ENCODE measurements around the gene LEFTY1. TPM values are rescaled to one million over a fixed set of nuclear protein-coding genes. Genes with fewer than 3 reads are reported as not detected.

Gene LEFTY1
- total RNA-seq, 2 experiments from 2014 or later = not detected

DNA sequence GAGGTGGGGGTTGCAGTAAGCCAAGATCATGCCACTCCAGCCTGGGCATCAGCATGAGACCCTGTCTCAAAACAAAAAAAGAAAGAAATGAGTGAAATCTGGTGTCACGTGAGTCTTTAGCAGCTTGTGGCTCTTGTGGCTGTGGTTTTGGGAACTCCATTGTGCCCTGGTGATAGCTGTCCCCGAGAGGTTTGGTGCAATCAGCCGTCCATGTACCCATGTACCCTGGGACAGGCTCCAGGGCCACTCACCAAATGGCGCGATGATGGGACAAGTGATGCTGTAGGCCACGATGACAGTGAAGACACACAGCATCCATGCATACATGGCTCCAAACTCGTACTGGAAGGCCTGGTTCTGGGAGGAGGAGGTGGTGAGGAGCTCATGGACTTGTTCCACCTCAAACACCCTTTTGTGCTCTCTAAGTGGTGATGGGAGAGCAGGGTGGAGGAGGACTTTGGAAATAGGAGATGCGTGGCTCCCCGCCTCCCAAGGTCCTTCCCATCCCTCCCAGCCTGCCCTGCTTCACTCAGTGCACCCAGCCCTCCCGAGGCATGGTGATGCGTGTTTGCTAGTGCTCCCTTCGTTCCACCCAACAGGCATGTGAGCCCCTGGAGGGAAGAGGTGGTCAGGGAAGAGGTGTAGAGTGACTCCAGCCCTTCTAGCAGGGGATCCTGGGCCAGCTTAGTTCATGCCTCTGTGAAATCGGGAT, 36.4 kb downstream of the LEFTY1 start:
- ChIA-PET POLR2A (interaction anchor here (0.6 to 1.3 kb wide), 3 partner anchors 54 to 75 kb away, joined by 3 read pairs; partner anchors contain the start of genes PYCR2 and SRP9), CTCF (interaction anchor here (1.3 to 1.8 kb wide), 2 partner anchors 29 to 58 kb away, joined by 5 to 6 read pairs; partner anchors contain the start of gene TMEM63A)
- Mint-ChIP-seq H3K4me3 (no peak overlapping the region), H3K27ac (peak overlapping the region; percentile 69), H3K4me1 (ENCODE audit: low read depth) (peaks cover 61% of the 10 kb centered on the region), H3K36me3 (ENCODE audit: low read depth) (peaks cover 80% of the 10 kb centered on the region), H3K27me3 (ENCODE audit: low read depth) (no peaks in the 10 kb centered on the region), H3K9me3 (ENCODE audit: insufficient read depth) (no peaks in the 10 kb centered on the region)
- DNase-seq (no peak), ATAC-seq (no peak)

DNA sequence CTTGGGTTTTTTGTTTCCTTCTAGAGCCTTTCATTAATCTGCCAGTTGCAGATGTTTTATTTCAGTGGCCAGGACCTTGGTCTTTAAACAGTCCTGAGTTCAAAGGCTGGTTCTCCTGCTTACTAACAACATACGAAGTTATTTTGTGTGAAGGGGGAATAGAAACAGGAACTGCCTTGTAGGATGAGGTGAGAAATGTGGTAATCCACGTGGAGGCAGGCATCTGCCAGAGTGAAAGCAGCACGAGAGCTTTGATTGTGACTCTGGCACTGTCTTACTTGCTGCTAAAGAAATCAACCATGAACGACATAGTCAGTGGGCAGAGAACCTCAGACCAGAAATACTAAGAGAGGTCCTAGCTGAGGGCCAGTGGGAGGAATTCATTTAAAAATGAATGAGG, 37.1 kb downstream of the LEFTY1 start:
- CTCF ChIA-PET = interaction anchor here (1.8 kb wide), 1 partner anchor 59 kb away, joined by 5 read pairs; no protein-coding TSS in a partner anchor
- ATAC-seq (peak; percentile 42), DNase-seq (peak; percentile 41)
- Mint-ChIP-seq H3K36me3 (ENCODE audit: low read depth) (peaks cover 78% of the 10 kb centered on the region), H3K27ac (peak overlapping the region; percentile 69), H3K4me3 (no peak overlapping the region), H3K27me3 (ENCODE audit: low read depth) (no peaks in the 10 kb centered on the region), H3K9me3 (ENCODE audit: insufficient read depth) (no peaks in the 10 kb centered on the region), H3K4me1 (ENCODE audit: low read depth) (peaks cover 60% of the 10 kb centered on the region)
- POLR2A ChIA-PET = interaction anchor here (0.9 to 1.3 kb wide), 2 partner anchors 72 to 74 kb away, joined by 3 read pairs; partner anchors contain the start of genes PYCR2 and SRP9

DNA sequence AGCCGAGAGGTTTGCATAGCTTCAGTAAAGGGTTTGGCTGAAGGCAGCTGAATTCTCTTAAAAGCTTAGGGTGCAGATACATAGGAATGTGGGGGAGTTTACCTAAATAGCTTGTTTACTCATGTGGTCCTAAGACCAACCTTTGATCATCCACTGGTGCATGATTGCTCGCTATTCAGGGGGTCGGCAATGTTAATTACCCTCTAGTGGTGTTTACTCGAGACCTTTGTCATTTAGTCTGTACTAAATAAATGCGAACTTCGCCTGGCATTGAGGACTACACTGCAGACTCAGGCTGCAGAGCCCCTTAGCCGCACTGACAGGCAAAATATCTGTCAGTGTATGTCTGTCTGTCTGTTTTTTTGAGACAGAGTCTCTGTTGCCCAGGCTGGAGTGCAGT, 38.6 kb downstream of the LEFTY1 start:
- no peak for ATAC-seq
- DNase-seq = no peak
- CTCF ChIA-PET = no interaction called here
- Mint-ChIP-seq H3K27me3 (ENCODE audit: low read depth) (no peaks in the 10 kb centered on the region), H3K4me3 (no peak overlapping the region), H3K4me1 (ENCODE audit: low read depth) (peaks cover 48% of the 10 kb centered on the region), H3K36me3 (ENCODE audit: low read depth) (peaks cover 77% of the 10 kb centered on the region), H3K27ac (peak overlapping the region; percentile 55), H3K9me3 (ENCODE audit: insufficient read depth) (no peaks in the 10 kb centered on the region)
- POLR2A ChIA-PET = interaction anchor here (1.0 kb wide), 1 partner anchor 11 kb away, joined by 3 read pairs; no protein-coding TSS in a partner anchor

DNA sequence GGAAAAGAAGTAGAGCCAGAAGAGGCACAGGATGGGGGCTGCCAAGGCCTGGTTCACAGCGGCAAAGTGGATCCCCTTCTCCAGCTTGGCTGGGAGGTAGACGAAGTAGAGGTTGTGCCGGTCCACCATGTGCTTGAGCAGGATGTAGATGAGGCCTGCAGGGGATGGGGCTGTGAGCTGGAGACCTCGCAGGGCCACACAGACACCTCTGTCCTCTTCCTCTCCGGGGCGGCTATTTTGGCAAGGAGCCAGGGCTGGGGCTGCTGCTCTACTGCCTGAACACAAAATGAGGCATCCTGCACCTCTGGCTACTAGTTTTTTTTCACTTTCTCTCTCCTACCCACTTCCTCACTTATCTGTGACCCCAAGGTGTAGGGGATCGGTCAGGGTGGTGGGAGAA, 39.0 kb downstream of the LEFTY1 start:
- H3K27ac Mint-ChIP-seq = peak overlapping the region; percentile 55
- H3K27me3 Mint-ChIP-seq (ENCODE audit: low read depth) = no peaks in the 10 kb centered on the region
- H3K36me3 Mint-ChIP-seq (ENCODE audit: low read depth) = peaks cover 75% of the 10 kb centered on the region
- peaks cover 48% of the 10 kb centered on the region for H3K4me1 Mint-ChIP-seq (ENCODE audit: low read depth)
- POLR2A ChIA-PET = interaction anchor here (0.6 to 1.0 kb wide), 3 partner anchors 11 to 1969 kb away, joined by 3 to 4 read pairs (median 3); no protein-coding TSS in a partner anchor
- CTCF ChIA-PET = interaction anchor here (0.8 kb wide), 1 partner anchor 263 kb away, joined by 3 read pairs; no protein-coding TSS in a partner anchor
- peak; percentile 38 for ATAC-seq
- no peaks in the 10 kb centered on the region for H3K9me3 Mint-ChIP-seq (ENCODE audit: insufficient read depth)
- DNase-seq = peak; percentile 66
- peak overlapping the region; percentile 2 for H3K4me3 Mint-ChIP-seq

DNA sequence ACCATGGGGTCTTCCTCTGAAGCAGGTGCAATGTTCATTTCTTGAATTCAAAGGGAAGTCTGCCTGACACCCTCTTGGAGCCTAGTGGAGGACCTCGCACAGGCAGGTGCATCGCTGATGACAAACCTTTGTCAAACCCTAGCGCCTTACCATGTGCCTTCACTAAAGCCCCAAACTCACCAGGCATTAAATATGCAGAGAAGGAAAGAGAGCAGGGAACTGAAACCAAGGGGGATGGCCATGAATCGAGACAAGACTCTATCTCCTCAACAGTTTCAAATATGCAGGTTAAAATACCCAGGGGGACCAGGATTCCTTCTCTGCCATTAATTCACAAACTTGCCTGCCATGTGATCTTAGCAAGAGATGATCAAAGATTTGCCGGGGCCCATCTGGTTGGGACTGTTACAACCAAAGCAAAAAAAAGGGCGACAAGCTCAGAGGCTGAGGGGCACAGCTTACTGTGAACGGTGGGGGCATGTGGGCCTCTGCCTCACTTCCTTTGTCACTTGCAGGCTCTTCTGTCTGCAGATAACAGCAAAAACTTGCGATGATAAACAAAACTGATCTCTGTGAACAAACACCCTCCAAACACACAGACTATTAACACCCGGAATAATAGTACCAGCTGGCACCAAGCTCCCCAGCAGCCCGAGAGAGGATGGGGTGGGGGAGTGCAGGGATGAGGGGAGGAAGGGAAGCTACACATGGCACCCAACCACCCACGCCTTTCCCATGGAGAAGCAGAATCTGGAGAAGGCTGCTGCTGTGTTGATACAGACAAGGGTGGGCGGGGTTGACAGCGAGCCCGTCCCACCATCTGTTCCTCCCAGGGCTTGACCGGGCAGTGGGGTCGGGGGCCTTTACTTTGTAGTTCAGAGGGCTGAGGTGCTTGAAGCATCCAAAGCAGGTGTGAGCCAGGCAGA, 40.7 kb downstream of the LEFTY1 start:
- no peaks in the 10 kb centered on the region for H3K9me3 Mint-ChIP-seq (ENCODE audit: insufficient read depth)
- H3K4me3 Mint-ChIP-seq = no peak overlapping the region
- ChIA-PET CTCF (interaction anchor here (0.5 to 1.7 kb wide), 4 partner anchors 13 to 374 kb away, joined by 3 to 7 read pairs (median 4); partner anchors contain the start of gene SRP9), POLR2A (interaction anchor here (0.9 to 1.4 kb wide), 4 partner anchors 11 to 38 kb away, joined by 3 to 4 read pairs (median 3); partner anchors contain the start of genes EPHX1 and TMEM63A)
- peak overlapping the region; percentile 80 for H3K27ac Mint-ChIP-seq
- peaks cover 48% of the 10 kb centered on the region for H3K4me1 Mint-ChIP-seq (ENCODE audit: low read depth)
- peak; percentile 27 for ATAC-seq
- DNase-seq = peak; percentile 40
- H3K36me3 Mint-ChIP-seq (ENCODE audit: low read depth) = peaks cover 61% of the 10 kb centered on the region
- no peaks in the 10 kb centered on the region for H3K27me3 Mint-ChIP-seq (ENCODE audit: low read depth)

DNA sequence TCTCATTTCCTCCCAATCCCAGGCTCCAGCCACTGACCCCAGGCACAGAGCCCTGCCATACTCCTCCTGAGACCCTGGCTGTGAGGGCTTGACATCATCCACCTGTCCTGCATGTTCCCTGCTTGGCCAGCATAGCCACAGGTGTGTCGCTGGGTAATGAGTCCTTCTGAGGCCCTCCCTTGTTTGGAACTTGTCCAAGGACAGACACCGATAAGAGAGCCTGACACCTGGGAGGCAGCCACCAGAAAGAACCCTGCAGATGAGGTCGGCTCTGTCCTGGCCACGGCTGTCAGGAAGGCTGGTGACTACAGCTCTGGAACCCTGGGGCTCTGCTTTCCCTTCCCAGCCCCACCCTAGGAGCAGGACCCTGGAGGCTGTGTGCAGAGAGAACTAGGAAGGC, 41.3 kb downstream of the LEFTY1 start:
- ATAC-seq (no peak), DNase-seq (no peak)
- CTCF ChIA-PET = interaction anchor here (1.0 to 1.7 kb wide), 3 partner anchors 13 to 373 kb away, joined by 3 to 7 read pairs (median 5); partner anchors contain the start of gene SRP9
- H3K27me3 Mint-ChIP-seq (ENCODE audit: low read depth) = no peaks in the 10 kb centered on the region
- no peak overlapping the region for H3K4me3 Mint-ChIP-seq
- H3K9me3 Mint-ChIP-seq (ENCODE audit: insufficient read depth) = no peaks in the 10 kb centered on the region
- peaks cover 54% of the 10 kb centered on the region for H3K36me3 Mint-ChIP-seq (ENCODE audit: low read depth)
- POLR2A ChIA-PET = interaction anchor here (0.9 to 1.0 kb wide), 3 partner anchors 12 to 38 kb away, joined by 3 read pairs; partner anchors contain the start of gene EPHX1
- no peak overlapping the region for H3K27ac Mint-ChIP-seq
- H3K4me1 Mint-ChIP-seq (ENCODE audit: low read depth) = peaks cover 43% of the 10 kb centered on the region

DNA sequence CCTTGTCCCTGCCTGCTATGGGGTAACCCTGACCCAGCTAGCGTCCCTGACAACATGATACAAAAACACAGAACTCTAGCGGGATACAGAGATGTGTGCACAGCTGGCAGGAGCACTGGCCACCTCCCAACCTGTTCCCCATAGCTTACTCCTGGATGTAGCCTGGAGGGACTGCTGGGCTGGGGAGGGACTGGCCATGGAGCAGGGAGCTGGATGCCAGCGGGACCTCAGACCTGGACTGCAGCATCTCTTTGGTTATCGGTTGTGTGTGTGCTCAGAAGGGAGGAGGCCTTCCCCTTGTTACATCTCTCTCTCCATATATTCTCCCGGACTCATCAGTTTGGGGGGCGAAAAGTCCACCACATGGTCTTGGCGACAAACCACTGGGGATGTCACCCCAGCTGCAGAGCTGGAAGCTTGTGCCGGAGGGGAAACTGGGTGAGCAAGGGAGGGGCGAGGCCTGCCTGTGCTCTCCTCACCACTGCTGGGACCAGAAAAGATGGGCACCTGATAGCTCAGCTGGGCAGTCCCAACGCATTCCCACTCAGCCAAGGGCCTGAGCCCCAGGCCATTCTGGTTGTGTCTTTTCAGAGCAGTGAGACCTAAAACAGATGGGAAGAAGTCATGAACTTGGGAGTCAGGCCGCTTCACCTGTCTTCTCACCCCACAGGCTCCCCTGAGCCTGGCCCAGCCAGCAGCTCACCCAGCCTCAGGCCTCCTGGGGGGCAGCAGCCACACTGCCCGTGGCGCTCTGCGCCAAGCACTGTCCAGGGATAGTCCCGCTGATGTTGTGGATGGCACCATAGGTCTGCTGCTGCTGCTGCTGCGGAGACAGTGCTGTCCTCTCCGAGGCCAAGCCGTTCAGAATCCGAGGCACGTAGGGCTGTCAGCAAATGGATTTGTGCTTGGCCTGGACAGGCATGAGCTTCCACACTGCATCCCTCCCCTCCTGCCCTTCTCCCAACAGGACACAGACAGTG, 42.3 kb downstream of the LEFTY1 start:
- POLR2A ChIA-PET = interaction anchor here (0.8 to 1.2 kb wide), 2 partner anchors 9 to 69 kb away, joined by 4 read pairs; partner anchors contain the start of gene SRP9
- ATAC-seq (no peak), DNase-seq (no peak)
- Mint-ChIP-seq H3K27me3 (ENCODE audit: low read depth) (no peaks in the 10 kb centered on the region), H3K9me3 (ENCODE audit: insufficient read depth) (no peaks in the 10 kb centered on the region), H3K4me3 (no peak overlapping the region), H3K4me1 (ENCODE audit: low read depth) (peaks cover 41% of the 10 kb centered on the region), H3K27ac (no peak overlapping the region), H3K36me3 (ENCODE audit: low read depth) (peaks cover 44% of the 10 kb centered on the region)
- CTCF ChIA-PET = interaction anchor here (1.0 to 1.2 kb wide), 3 partner anchors 11 to 373 kb away, joined by 3 to 4 read pairs (median 3); no protein-coding TSS in a partner anchor

DNA sequence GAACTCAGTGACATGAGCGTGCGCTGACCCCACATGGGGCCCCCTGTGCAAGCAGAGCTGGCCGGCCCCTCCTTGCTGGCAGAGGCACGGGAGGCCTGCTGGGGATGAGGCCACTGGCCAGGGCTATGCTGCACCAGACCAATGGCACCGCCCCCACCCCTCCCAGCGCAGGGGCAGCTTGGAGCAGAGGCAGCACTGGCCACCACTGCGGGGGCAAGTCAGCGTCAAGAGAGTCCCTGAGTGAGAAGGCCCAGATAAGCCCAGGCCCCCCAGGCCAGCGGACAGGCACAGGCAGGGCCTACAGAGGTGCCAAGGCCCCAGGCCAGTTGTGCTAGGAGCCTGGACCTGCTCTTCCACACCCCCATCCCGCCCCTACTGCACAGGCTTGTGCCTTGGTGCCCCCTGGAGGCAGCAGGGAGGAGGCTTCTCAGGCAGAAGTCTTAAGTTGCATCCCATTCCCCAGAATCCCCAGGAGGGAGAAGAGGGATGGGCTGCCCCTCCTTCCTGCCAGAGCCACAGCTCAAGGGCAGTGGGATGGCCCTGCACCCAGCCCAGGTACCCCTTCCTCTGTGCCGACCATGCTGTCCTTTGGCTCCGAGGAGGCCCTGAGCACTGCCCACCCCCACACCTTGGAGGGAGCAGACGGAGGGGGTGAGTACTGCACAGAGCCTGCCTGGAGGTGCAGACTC, 43.2 kb downstream of the LEFTY1 start:
- no peaks in the 10 kb centered on the region for H3K9me3 Mint-ChIP-seq (ENCODE audit: insufficient read depth)
- DNase-seq (peak; percentile 46), ATAC-seq (no peak)
- ChIA-PET CTCF (interaction anchor here (1.0 to 1.2 kb wide), 2 partner anchors 12 to 372 kb away, joined by 3 read pairs; no protein-coding TSS in a partner anchor), POLR2A (interaction anchor here (0.6 to 1.2 kb wide), 2 partner anchors 64 to 68 kb away, joined by 3 to 4 read pairs; partner anchors contain the start of gene SRP9)
- H3K4me3 Mint-ChIP-seq = no peak overlapping the region
- H3K27ac Mint-ChIP-seq = no peak overlapping the region
- H3K4me1 Mint-ChIP-seq (ENCODE audit: low read depth) = peaks cover 37% of the 10 kb centered on the region
- H3K36me3 Mint-ChIP-seq (ENCODE audit: low read depth) = peaks cover 36% of the 10 kb centered on the region
- no peaks in the 10 kb centered on the region for H3K27me3 Mint-ChIP-seq (ENCODE audit: low read depth)

DNA sequence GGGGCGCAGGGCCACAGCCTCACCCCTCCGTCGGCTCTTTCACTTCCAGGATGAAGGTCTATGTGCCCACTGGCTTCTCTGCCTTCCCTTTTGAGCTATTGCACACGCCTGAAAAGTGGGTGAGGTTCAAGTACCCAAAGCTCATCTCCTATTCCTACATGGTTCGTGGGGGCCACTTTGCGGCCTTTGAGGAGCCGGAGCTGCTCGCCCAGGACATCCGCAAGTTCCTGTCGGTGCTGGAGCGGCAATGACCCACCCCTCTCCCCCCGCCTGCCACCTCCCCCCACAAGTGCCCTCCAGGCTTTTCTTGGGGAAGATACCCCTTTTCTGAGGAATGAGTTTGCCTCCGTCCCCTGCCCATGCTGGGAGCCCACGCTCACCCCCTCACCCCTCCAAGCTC, 43.8 kb downstream of the LEFTY1 start:
- Mint-ChIP-seq H3K9me3 (ENCODE audit: insufficient read depth) (no peaks in the 10 kb centered on the region), H3K27ac (no peak overlapping the region), H3K27me3 (ENCODE audit: low read depth) (no peaks in the 10 kb centered on the region), H3K36me3 (ENCODE audit: low read depth) (peaks cover 31% of the 10 kb centered on the region), H3K4me3 (no peak overlapping the region), H3K4me1 (ENCODE audit: low read depth) (peaks cover 32% of the 10 kb centered on the region)
- ChIA-PET CTCF (no interaction called here), POLR2A (no interaction called here)
- DNase-seq (no peak), ATAC-seq (no peak)

Data from activated CD8-positive, alpha-beta T cell treated with anti-CD3 and anti-CD28 coated beads, Interleukin-2, amount 10 ng/mL, durations not matched to agents 7 days and 5 days (primary cell).